Femur (tissue), 1 donor: ENCODE results near the gene CMTM8.
A peak's percentile ranks its signal among the peaks of the same experiment; 100 is the strongest.

ENCODE experiments used
- DNase-seq: peaks from one replicate; pipeline ENCODE4 v3.0.0-alpha.2; 2017

The CMTM8 gene

DNA sequence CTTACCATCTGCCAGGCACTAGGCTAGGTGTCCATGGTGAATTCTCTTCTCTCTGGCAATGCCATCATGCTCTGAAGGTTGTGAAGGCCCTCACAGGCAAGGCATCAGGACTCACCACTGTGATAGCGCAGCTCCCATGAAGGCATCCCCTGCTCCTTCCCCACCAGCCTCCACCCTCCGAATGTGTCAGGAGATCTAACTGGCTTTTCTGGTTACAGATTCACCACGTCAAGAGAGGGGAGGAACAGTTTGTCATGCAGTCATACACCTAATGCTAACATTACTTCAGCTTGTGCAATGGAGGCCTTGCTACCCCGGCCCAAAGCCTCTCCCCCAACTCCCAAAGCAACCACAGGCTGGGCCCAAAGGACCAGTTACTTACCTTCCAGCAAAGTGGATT is 8.9 kb upstream of the CMTM8 start:
- DNase-seq = no peak

DNA sequence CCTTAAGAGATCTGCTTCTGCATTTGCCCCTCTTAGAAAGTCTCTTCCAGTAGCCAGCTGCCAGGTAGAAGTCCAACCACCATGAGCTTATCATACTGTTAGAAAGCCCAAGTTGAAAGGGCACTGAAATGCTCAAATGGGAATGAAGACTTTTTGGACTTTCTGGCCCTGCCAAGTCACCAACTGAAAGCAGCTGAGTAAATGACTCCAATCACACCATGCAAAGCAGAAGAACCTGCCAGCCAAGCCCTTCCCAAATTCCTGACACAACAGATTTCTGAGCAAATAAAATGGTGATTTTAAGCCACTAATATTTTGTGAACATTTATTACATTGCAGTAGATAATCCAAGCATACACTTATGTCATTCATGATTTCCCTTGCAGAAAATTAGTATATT is 2.1 kb upstream of the CMTM8 start:
- DNase-seq = no peak

DNA sequence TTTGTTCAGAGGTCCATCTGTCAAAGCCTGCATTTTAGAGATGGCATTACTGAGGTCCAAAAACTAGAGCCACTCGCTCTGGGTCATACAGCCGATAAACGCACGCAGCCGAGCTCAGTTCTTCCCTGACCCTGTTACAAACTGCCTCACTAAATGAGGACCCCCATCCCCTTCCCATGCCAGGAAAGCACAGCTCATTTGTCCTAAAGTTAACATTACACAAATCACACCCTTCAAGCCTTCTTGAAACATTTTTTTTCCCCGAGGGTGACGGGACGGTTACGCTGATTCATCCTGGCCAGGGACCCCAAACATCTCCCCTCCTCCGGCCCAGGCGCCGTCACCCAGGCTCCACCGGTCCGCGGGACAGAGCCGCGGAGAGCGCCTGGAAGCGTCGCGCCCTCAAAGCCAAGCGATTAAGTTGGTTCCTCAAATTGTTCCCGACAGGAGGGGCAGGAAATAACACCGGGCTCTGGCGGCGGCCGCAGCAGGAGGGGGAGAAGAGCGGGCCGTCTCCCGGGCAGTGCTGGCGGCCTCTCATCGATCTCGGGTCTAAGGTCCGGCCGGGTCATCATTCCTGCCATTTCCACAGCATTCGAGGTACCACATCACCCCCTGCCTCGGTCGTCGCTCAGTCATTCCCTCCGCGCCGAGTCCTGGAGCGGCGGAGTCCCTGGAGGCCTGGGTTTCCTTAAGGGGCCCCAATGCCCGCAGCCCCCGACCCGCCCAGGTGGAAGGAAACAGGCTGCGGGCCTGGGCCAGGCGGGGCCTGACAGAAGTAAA is 619 bp upstream of the CMTM8 start:
- DNase-seq = peak; percentile 45

DNA sequence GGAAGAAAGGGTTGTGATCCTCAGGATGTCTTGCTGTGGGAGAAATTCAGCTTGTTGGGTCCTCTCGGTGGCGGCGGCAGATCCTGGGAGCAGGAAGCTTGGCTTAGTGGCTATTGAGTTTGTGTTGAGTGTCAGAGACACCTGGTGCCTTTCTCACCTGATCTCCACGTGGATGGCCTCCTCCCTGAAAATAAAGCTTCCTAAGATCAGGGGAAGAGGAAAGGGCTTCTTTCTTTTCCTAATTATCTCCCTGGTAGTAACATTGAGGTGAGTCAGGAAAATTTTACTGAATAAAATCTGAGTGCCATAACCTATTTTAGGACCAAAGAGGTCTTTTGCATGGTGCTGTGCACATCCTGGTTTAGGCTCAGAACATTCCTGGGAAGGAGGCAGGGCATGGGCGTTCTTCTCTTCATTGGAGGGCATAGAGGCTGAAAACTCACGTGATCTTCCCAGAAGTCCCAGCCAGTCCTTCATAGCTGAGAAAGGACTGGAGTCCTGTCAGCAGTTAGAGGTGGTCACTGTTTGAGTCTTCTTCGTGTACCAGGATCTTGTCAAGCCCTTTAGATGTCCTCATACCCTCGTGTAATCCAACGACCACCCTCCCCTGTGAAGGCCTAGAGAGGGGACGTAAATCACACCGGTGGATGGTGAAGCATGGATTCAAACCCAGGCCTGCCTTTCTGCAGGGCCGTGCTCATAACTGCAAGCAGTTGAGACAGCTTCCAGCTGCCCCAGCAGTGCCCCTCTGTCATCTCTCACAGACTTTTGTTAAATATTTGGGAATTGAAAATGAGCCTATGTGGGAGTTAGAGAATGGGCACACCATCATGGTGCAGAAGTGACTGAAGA is 1.1 kb downstream of the CMTM8 start:
- DNase-seq = no peak

DNA sequence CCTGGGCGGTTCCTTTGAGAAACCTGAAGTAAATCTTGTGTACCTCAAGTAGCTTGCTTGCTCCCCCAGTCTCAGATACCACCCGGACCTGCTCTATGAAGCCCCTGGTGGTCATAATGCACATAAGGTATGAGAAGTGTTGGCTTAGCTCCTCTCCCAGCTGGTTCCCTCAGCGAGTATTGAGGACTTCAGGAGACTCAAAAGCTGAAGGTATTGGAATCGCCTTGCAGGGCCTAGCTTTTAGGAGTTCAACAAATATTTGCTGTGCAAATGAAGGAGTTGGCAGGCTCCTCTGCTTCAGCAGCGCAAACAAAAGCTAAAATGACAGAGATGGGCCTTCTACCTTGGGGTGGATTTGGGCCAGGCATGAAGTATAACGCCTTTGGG is 1.7 kb downstream of the CMTM8 start:
- no peak for DNase-seq

DNA sequence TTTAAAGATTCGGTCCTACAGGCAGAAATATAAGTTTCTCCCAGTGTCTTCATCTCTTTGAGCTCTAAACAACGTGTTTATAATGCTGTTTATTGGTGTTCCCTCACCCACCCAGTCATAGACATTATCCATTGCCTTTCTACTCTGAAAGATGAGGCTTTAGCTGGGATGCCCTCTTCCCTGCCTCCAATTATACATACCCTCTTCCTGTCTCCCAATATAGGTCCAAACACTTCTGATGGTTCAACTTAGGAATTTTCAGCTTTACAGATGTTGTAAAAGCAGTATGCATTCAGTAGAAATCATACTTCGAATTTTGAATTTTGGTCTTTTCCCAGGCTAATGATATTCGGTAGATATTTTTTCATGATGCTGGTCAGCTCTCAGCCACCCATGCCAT is 2.6 kb downstream of the CMTM8 start:
- DNase-seq = no peak

DNA sequence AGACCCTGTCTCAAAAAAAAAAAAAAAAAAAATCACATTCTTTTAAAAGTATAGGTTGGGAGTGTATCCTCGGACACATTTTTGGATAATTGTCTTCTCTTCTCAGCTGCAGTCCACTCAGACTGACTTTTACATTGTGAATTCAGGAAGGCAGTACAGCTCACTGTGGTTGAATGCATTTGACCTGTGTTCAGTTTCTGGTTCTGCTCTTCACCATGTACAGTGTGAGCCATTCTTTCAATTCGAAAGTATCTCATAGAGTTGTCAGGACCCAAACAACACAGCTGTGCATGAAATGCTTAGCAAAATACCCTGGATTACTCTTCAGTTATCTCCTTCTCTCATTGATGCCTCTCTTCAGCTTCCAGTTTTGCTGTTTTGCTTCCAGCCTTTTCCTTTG is 5.0 kb downstream of the CMTM8 start:
- no peak for DNase-seq

DNA sequence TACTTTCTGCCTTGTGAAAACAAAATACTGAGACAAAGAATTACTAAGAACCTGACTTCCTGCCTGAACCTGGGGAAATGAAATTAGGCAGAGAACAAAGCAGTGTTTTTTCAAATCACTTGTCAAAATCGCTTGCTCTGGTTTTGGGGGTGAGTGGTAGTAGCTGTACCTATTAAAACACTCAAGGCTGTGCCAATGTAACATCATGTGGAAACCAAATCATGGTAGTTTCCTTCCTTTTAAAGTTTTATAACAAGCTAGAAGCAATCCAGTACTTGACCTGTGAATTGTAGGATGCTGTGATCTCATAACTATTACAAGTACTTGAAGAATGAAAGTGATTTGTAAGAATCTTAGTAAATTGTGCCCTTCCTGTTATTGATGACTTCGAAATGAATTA is 6.7 kb downstream of the CMTM8 start:
- no peak for DNase-seq

DNA sequence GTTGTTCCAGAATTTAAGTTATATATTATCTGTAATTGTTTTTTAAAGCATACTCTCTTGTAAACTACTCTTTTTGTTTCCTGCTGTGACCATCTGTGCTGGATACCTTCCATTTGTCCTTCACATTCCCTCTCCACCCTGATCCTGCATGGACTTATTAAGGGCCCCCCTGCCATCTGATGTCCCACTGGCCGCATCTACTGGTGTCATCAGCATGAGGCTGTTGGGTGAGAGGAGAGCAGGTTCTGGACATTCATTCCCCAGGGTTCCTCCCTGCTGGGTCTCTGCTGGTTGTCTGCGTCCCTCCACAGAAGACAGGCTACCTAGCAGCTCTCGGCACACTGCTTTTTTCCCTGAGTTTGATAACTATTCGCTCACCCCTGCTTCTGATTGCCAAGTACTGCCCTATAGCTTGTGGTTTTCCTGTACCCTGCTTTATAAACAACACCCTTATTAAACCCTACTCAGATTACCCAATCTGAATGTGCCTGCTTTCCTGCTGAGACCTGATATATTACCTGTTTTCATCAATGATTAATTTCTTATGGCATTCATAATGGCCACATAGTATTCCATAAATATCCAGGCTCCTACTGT is 7.7 kb downstream of the CMTM8 start:
- no peak for DNase-seq

DNA sequence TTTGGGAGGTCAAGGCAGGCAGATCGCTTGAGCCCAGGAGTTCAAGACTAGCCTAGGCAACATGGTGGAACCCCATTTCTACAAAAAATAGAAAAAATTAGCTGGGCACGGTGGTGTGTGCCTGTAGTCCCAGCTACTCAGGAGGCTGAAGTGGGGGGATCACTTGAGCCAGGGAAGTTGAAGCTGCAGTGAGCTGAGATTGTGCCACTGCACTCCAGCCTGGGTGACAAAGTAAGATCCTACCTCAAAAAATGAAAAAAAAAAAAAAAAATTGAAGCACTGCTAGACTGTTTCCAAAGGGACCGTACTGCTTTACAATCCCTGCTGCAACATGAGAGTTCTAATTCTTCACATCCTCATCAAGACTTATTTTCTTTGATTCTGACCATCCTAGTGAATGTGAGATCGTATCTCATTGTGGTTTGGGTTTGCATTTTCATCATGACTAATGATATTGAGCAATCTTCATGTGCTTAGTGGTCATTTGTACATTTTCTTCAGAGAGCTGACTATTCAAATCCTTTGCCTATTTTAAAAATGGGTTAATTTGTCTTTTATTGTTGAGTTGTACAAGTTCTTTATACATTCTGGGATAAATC is 10.8 kb downstream of the CMTM8 start:
- no peak for DNase-seq

DNA sequence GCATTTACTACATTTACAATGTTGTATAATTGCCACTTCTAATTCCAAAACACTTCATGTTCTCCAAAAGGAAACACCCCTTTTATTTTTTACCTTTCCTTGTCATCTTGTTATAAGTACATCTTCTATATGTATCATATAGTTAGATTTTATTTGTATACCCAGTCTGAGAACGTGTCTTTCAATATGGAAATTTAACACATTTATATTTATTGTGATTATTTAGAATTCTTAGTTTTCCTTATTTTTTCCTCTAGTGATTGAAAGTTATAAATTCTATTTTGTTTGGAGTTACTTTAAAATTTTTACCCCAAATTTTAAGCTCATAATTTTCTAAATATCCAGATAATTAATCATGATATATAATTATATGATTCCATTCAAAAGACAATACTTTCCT is 15.8 kb downstream of the CMTM8 start:
- DNase-seq = no peak

DNA sequence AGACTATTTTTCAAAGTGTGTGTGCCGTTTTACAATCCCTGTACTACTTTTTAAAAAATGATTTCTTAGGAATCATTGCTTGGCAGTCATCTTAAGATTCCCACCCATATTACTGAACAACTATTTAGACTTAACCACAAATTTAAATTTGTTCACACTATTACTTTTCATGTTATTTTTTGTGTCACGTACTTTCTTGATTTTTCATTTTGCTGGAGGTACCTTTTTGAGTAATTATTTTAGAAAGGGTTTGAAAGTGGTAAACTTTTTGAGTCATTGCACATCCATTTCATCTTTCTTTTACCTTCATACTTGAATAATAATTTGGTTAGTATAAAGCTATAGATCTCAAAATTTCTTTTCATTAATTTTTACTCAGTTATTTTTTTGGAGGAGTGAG is 16.9 kb downstream of the CMTM8 start:
- no peak for DNase-seq

DNA sequence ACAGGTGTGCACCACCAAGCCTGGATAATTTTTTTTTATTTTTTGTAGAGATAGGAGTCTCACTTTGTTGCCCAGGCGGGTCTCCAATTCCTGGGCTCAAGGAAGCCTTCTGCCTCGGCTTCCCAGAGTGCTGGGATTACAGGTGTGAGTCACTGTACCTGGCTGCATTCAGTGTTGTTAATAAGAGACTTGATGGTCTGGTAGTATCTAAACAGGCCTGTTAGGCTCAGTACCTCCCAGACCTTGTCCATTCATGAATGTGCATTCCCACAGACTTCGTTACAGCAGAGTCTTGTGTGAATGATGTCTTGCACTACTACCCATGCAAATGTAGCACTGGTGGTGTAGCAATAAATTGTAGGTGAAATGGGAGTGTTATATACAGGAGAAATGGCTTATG is 17.7 kb downstream of the CMTM8 start:
- no peak for DNase-seq

DNA sequence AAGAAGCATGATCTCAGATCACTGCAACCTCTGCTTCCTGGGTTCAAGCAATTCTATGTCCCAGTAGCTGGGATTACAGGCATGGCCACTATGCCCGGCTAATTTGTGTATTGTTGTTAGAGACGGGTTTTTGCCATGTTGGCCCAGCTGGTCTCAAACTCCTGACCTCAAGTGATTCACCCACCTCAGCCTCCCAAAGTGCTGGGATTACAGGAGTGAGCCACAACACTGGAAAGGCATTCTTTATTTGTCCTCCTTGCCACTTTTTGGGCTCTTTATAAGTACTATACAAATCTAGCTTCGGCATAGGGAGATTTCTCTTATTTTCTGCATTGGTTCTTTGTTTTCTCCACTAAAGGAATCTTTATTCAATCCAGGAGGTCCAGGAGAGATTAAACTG is 18.6 kb downstream of the CMTM8 start:
- DNase-seq = no peak

DNA sequence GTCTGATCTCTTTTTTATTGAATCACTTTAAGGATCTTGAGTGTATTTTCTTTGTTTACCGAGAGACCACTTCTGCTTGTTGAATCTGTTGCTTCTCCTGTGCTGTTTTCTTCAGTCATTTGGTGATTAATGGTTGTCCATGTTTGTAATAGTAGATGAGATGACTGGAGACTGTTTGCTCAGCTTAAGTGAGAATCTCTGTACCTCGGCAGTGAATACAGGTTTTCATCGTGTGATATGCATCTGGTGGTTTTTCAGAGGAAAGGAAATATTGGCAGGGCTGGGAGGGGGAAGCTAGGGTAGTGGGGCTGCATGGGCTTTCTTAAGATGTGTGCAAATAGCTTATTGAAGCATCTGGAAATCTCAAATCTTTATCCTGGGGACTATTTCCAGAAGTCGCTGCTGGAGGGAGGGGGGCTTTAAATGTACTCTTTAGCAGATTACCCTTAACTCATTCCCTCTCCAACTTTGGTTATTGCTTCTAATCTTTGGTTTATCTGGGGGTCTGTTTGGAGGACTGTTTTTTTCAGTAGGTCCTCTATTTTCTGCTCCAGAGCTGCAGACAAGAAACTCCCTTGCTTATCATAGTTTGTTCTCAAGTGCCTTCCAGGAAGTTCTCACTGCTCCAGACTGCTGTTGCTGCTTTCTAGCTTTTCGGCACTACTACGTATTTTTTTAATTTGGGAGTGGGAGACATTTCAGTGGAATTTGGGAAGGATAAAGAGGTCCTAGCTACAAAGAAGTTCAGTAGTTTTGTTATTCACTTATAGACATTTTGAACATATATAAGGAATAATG is 19.4 kb downstream of the CMTM8 start:
- no peak for DNase-seq

DNA sequence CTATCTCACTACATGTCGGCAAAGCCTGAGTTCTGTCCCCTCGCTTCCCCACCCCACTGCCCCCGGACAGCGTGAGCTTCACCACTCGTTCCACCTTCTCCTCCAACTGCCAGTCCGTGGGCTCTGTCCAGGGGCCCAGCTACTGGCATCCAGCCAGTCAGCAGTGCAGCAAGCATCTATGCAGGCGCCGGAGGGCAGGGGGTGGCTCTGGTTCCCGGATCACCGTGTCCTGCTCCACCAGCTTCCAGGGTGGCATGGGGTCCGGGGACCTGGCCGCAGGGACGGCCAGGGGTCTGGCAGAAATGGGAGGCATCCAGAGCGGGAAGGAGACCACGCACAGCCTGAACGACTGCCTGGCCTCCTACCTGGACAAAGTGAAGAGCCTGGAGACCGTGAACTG is 20.4 kb downstream of the CMTM8 start:
- DNase-seq = no peak

DNA sequence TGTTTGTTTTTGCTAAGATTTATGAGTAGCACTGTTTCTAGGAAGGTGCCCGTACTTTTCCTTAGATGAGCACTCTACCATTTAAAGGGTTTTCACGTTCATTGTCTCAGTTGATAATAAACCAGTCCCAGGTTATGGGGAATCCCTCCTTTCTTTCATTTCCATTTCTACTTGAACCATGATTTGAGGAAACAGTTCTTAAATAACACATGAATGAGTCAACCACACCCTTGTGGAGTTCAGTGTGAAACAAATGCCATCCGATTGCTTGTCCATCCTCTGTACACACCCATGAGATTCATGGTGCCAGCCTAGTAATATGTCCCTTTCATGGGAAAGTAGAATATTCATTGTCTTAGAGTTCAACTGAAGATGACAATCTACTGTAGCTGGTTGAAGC is 23.1 kb downstream of the CMTM8 start:
- DNase-seq = no peak

DNA sequence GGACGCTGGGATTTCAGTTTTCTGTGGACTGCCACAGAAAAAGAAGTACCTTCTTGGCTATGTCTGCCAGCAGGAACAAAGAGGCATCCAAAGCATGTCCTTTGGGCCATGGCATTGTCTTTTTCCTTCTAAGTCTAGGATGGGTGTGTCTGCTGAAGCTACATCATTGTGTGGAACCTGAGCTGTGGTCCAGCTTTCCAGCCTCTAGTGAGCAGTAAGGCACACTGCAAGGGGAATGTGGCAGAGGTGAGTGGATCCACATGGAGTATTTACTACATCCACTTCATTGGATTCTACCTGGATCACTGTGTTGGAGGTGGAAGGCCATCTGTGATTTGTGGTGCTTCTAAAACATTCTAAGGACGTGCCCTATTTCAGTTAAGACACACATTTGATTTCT is 23.7 kb downstream of the CMTM8 start:
- DNase-seq = no peak

DNA sequence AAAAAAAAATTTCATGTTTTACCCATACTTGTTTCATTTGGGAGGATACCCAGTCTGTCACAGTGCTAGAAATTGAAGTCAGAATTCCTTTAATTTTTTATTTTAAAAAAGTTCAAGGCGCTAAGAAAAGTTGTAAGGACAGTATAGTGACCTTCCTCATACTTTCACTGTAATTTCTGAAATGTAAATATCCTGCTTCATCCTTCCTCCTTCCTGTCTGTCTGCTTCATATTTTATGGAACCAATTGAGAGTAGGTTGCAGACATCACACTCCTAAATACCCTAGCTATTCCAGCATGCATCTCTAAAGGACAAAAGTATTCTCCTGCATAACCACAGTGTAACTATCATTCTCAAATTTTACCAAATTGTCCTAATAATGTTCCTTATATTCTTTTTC is 35.8 kb downstream of the CMTM8 start:
- no peak for DNase-seq

DNA sequence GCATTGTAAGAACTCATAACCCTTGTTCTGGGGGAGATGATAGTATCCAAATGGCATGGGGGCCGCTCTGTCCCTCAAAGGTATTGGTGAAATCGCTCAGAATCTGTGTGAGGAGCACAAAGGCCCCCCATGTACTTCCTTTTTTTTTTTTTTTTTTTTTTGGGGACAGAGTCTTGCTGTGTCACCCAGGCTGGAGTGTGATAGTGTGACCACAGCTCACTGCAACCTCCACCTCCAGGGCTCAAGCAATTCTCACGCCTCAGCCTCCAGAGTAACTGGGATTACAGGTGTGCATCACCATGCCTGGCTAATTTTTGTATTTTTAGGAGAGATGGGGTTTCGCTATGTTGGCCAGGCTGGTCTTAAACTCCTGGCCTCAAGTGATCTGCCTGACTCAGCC is 37.0 kb downstream of the CMTM8 start:
- DNase-seq = no peak

DNA sequence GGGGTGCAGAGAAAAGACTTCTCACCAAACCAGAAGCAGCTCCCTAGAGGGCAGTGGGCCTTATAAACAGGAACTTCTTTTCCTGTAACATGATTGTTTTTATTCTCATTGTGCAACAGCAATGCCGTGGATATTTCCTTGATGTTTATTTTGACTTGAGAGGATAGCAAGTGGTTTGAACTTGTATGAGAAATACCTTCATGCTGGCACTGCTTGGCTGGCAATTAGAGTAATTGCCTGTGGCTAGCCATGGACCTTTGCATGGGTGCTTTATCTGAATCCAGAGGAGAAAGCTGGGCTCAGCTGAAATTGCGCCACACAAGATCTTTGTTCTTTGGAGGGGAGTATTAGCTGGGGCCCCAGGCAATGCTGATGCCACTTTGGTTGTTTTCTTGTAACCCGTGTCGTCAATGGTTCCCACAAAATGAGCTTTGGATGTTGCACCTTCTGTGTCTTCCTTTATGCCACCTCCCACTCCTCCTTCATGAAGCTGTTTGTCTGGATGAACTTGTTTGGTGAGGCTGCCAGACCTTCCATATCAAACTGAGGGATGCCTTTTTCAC is 37.9 kb downstream of the CMTM8 start:
- no peak for DNase-seq

DNA sequence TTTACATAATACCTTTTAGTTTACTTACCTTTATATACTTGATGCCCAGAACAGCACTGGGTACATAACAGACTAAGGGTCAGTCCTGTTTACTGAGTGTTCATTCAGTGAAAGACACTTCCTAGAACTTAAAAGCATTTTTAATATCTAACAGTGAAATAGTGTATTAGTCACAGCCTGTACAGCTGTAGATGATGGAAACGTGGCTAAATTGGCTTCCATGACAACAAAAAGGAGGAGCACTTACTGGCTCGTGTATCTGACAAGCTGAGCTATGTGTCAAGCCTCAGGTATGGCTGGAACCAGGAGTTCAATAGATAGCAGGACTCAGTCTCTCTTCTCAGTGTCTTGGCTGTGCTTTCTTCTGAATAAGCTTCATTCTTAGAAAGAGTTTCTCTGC is 40.2 kb downstream of the CMTM8 start:
- DNase-seq = no peak
